ENCODE data around the gene TRMT44.

GRCh38 chr4:8441499-8442091 is 1.0 kb downstream of the TRMT44 start:
- TF ChIP-seq EZH2 (IDR thresholded peaks at IDR 0.05; ENCODE audit: borderline replicate concordance, low read depth, low read length, poor library complexity, severe bottlenecking) (no peak), CTCF (conservative IDR thresholded peaks at IDR 0.05; ENCODE audit: low read depth, low read length) (no peak)

Measured in A673 (cell line).